ENCODE data around the gene DACT1. TPM values are rescaled to one million over a fixed set of nuclear protein-coding genes. Genes with fewer than 3 reads are reported as not detected.

DACT1 gene
- polyA plus RNA-seq, 1 of the 3 experiments (the other 2 are of a cell fraction), result 3.3 TPM

- Histone ChIP-seq H3K79me2 (ENCODE audit: insufficient read depth) (no peaks in the 10 kb centered on the region), H3K4me1 (ENCODE audit: control insufficient read depth in 1 of 2, insufficient read depth in 2 of 2, low read depth in 1 of 2, low read length in 1 of 2) (peaks cover 0 to 7% of the 10 kb centered on the region in 2 experiments; a peak in 2 of 4 replicates), H3F3A (replicated peaks; ENCODE audit: insufficient read depth) (no peaks in the 10 kb centered on the region), H3K27me3 (ENCODE audit: insufficient read depth) (no peaks in the 10 kb centered on the region), H3K36me3 (replicated peaks in 1 of 2; ENCODE audit: control insufficient read depth in 1 of 2, insufficient read depth in 2 of 2, low read length in 1 of 2) (no peaks in the 10 kb centered on the region), H3K4me3 (ENCODE audit: low read depth in 2 of 2, low read length in 1 of 2) (no peak overlapping the region), H3K4me2 (no peak overlapping the region), H2AFZ (ENCODE audit: low read depth) (no peak overlapping the region), H3K9me3 (no peaks in the 10 kb centered on the region), H3K9me2 (no peaks in the 10 kb centered on the region), H3K9ac (no peak overlapping the region), H4K20me1 (ENCODE audit: insufficient read depth) (no peaks in the 10 kb centered on the region), H3K27ac (ENCODE audit: low read depth in 2 of 2, low read length in 1 of 2) (no peak overlapping the region)
- ChIA-PET POLR2A (no interaction called here), CTCF (no interaction called here)
- 95% methylated on average over 1 of the region's 1 CpG for WGBS (ENCODE audit: low lambda C conversion rate)
- DNase-seq, result no peak
- TF ChIP-seq CHD2 (IDR thresholded peaks at IDR 0.05; ENCODE audit: low read length, partially characterized antibody) (no peak), RFX5 (IDR thresholded peaks at IDR 0.05; ENCODE audit: low read length) (no peak), TEAD4 (IDR thresholded peaks at IDR 0.05; ENCODE audit: borderline replicate concordance, insufficient read depth) (no peak), TAF1 (IDR thresholded peaks at IDR 0.05; ENCODE audit: borderline replicate concordance, low read depth, low read length) (no peak), RAD21 (IDR thresholded peaks at IDR 0.05; ENCODE audit: low read length) (no peak), FOXJ3 (CRISPR knock-in tag; IDR thresholded peaks at IDR 0.05) (no peak), USF2 (IDR thresholded peaks at IDR 0.05; ENCODE audit: borderline replicate concordance, low read depth, low read length) (no peak), PBX3 (IDR thresholded peaks at IDR 0.05) (no peak), ZBTB33 (IDR thresholded peaks at IDR 0.05; ENCODE audit: borderline replicate concordance, low read depth) (no peak), FOSL2 (IDR thresholded peaks at IDR 0.05; ENCODE audit: borderline replicate concordance, low read depth) (no peak), EZH2phosphoT487 (IDR thresholded peaks at IDR 0.05; ENCODE audit: borderline replicate concordance, low read depth) (no peak), MAX (IDR thresholded peaks at IDR 0.05; ENCODE audit: low read depth) (no peak)
These were observed 21.3 kb downstream of the DACT1 start for GRCh38 chr14:58659061-58659460.

GRCh38 chr14:58659846-58660245 is 22.1 kb downstream of the DACT1 start:
- 93% methylated on average over 6 of the region's 6 CpGs for WGBS (ENCODE audit: low lambda C conversion rate)
- POLR2A ChIA-PET, result no interaction called here

More at GRCh38 chr14:58659846-58660245, 22.1 kb downstream of the DACT1 start:
- Histone ChIP-seq H3K79me2 (ENCODE audit: insufficient read depth) (no peaks in the 10 kb centered on the region), H3K27ac (ENCODE audit: low read depth in 2 of 2, low read length in 1 of 2) (no peak overlapping the region), H3K9me2 (no peaks in the 10 kb centered on the region), H4K20me1 (ENCODE audit: insufficient read depth) (no peaks in the 10 kb centered on the region), H3K36me3 (replicated peaks in 1 of 2; ENCODE audit: control insufficient read depth in 1 of 2, insufficient read depth in 2 of 2, low read length in 1 of 2) (no peaks in the 10 kb centered on the region), H3K9me3 (no peaks in the 10 kb centered on the region), H3F3A (replicated peaks; ENCODE audit: insufficient read depth) (no peaks in the 10 kb centered on the region), H3K27me3 (ENCODE audit: insufficient read depth) (no peaks in the 10 kb centered on the region), H3K4me1 (ENCODE audit: control insufficient read depth in 1 of 2, insufficient read depth in 2 of 2, low read depth in 1 of 2, low read length in 1 of 2) (peaks cover 0 to 7% of the 10 kb centered on the region in 2 experiments; a peak in 2 of 4 replicates), H3K4me3 (ENCODE audit: low read depth in 2 of 2, low read length in 1 of 2) (no peak overlapping the region), H3K9ac (no peak overlapping the region), H3K4me2 (no peak overlapping the region), H2AFZ (ENCODE audit: low read depth) (no peak overlapping the region)
- TF ChIP-seq GABPA (IDR thresholded peaks at IDR 0.05; ENCODE audit: low read depth) (no peak), USF2 (IDR thresholded peaks at IDR 0.05; ENCODE audit: borderline replicate concordance, low read depth, low read length) (no peak)
- DNase-seq, result no peak
- CTCF ChIA-PET, result interaction anchor here (1.0 to 1.1 kb wide), 2 partner anchors 18 to 159 kb away, joined by 3 read pairs; no protein-coding TSS in a partner anchor

Data from SK-N-SH (cell line).